Neural progenitor cell (in vitro differentiated cells): Measurements from ENCODE around the gene FOLR2.

ENCODE experiments used
- EZH2 ChIP-seq: fragments of 200-600 bp; sonication (generic); IDR thresholded peaks from 2 replicates; pipeline ENCODE4 v1.6.1; 2017; ENCODE audit warnings: antibody characterized with exemption, mild to moderate bottlenecking, moderate library complexity
- TF ChIP-seq, protein P1 (sequence below): fragments of 200-600 bp; sonication (generic); IDR thresholded peaks from 2 replicates; pipeline ENCODE4 v1.5.1; 2017; ENCODE audit warnings: antibody characterized with exemption, mild to moderate bottlenecking

DNA sequence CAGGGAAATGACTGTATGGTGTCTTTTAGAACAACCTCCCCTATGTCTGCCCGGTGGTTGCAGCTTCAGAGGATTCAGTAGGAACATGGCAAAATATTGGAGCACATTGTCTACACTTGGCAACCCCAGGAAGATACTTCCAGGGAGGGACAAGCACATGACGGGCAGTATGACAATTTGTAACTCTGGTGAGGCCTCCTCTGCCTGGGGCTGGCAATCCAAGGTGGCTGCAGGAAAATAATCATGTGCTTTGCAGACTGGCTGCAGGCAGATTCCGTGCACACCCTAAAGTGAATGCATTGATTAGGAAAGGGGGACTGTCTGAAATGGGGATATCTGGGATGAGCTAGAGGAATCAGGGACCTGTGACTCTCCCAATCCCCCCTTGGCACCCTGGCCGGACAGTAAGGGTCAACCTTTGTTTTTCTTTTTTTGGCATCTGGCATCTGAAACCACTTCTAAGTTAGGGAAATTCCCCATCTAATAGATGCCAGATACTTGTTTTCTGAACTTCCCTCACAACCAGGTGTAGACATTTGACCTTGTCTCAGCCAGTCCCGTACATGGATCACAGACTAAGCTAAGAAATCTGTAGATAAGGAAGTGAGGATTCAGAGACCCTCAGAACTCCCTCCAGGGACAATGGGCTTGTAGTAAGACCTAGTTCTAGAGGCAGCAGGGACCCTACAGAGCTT, 37.9 kb downstream of the FOLR2 start:
- TF ChIP-seq, protein P1, sequence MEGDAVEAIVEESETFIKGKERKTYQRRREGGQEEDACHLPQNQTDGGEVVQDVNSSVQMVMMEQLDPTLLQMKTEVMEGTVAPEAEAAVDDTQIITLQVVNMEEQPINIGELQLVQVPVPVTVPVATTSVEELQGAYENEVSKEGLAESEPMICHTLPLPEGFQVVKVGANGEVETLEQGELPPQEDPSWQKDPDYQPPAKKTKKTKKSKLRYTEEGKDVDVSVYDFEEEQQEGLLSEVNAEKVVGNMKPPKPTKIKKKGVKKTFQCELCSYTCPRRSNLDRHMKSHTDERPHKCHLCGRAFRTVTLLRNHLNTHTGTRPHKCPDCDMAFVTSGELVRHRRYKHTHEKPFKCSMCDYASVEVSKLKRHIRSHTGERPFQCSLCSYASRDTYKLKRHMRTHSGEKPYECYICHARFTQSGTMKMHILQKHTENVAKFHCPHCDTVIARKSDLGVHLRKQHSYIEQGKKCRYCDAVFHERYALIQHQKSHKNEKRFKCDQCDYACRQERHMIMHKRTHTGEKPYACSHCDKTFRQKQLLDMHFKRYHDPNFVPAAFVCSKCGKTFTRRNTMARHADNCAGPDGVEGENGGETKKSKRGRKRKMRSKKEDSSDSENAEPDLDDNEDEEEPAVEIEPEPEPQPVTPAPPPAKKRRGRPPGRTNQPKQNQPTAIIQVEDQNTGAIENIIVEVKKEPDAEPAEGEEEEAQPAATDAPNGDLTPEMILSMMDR: no peak
- no peak for TF ChIP-seq EZH2
